Neutrophil (primary cell): Measurements from ENCODE around the gene ERG28.

Source experiments
- H3K27ac ChIP-seq: fragments of 200-600 bp; sonication (generic); 2 replicates; pipeline ENCODE4 v1.5.1; 2016; ENCODE audit warnings: mild to moderate bottlenecking, moderate library complexity
- H3K27me3 ChIP-seq: fragments of 200-600 bp; sonication (generic); 2 replicates; pipeline ENCODE4 v1.6.0; 2016; ENCODE audit warnings: mild to moderate bottlenecking
- H3K36me3 ChIP-seq: fragments of 200-600 bp; sonication (generic); 2 replicates; pipeline ENCODE4 v1.5.1; 2017
- H3K4me1 ChIP-seq, 2 experiments: fragments of 200-600 bp in 1 of 2; sonication (generic) in 1 of 2; 1 replicate in 1 of 2; 2 replicates in 1 of 2; pipeline versions ENCODE4 v1.5.1 to v1.6.1; 2013 to 2016; ENCODE audit warnings: low read depth in 1 of 2, low read length in 1 of 2, mild to moderate bottlenecking in 1 of 2, moderate library complexity in 1 of 2; ENCODE audit not compliant: control insufficient read depth in 1 of 2, insufficient read depth in 1 of 2
- H3K4me3 ChIP-seq, 2 experiments: fragments of 200-600 bp in 1 of 2; sonication (generic) in 1 of 2; 1 replicate in 1 of 2; 2 replicates in 1 of 2; pipeline ENCODE4 v1.5.1; 2013 to 2016; ENCODE audit warnings: low read depth in 1 of 2, low read length in 1 of 2, mild to moderate bottlenecking in 1 of 2, moderate library complexity in 1 of 2
- H3K9me3 ChIP-seq: fragments of 200-600 bp; sonication (generic); 2 replicates; pipeline ENCODE4 v1.5.1; 2016
- TF ChIP-seq, protein P1 (sequence below): fragments of 200-600 bp; sonication (generic); IDR thresholded peaks from 2 replicates; pipeline ENCODE4 v1.5.1; 2016; ENCODE audit warnings: antibody characterized with exemption

The ERG28 gene

DNA sequence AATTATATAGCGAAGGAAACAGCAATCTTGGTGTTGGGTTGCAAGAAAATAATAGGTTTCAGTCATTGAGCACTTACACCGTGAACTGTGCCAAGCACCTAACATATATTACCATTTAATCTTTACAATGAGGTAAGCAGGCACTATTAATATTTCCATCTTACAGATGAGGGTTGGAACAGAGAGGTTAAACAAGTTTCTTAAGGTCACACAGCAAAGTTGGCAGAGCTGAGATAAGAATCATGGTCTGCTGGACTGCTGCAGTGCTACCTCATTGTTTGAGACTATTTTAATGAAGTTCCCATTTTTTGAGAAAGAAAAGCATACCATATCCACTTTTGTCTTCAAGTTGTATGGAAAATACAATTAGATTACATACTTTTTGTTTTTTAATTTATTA is 1.7 kb downstream of the ERG28 start:
- peaks cover 18 to 19% of the 10 kb centered on the region in 2 experiments for H3K4me1 ChIP-seq

DNA sequence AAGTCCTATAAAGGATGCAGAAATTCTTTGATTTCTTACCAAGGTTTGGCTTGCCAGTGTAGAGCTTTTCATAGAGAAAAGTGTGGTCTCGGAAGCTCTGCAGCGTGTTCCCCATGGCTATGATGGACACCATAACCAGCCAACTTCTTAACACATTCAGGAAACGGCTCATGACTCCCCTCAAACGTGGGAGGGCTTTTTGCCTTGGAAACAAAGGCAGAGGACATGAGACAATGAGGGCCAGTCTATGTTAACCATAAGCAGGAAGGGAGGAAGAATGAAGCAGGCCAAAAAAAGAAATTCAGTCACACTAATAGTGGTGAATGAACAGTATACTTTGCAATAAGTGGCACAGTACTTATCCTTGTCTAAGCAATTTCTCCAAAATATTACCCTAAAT is 3.3 kb downstream of the ERG28 start:
- Histone ChIP-seq H3K4me1 (peaks cover 18 to 19% of the 10 kb centered on the region in 2 experiments), H3K4me3 (no peak overlapping the region), H3K27ac (no peak overlapping the region), H3K27me3 (no peaks in the 10 kb centered on the region), H3K36me3 (peaks cover 9% of the 10 kb centered on the region), H3K9me3 (no peaks in the 10 kb centered on the region)
- TF ChIP-seq, protein P1, sequence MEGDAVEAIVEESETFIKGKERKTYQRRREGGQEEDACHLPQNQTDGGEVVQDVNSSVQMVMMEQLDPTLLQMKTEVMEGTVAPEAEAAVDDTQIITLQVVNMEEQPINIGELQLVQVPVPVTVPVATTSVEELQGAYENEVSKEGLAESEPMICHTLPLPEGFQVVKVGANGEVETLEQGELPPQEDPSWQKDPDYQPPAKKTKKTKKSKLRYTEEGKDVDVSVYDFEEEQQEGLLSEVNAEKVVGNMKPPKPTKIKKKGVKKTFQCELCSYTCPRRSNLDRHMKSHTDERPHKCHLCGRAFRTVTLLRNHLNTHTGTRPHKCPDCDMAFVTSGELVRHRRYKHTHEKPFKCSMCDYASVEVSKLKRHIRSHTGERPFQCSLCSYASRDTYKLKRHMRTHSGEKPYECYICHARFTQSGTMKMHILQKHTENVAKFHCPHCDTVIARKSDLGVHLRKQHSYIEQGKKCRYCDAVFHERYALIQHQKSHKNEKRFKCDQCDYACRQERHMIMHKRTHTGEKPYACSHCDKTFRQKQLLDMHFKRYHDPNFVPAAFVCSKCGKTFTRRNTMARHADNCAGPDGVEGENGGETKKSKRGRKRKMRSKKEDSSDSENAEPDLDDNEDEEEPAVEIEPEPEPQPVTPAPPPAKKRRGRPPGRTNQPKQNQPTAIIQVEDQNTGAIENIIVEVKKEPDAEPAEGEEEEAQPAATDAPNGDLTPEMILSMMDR = no peak

More for the DNA sequence above, 1.7 kb downstream of the ERG28 start:
- no peaks in the 10 kb centered on the region for H3K27me3 ChIP-seq
- H3K36me3 ChIP-seq = peaks cover 9% of the 10 kb centered on the region
- no peaks in the 10 kb centered on the region for H3K9me3 ChIP-seq
- no peak overlapping the region for H3K27ac ChIP-seq
- TF ChIP-seq, protein P1 = no peak
- no peak overlapping the region for H3K4me3 ChIP-seq

DNA sequence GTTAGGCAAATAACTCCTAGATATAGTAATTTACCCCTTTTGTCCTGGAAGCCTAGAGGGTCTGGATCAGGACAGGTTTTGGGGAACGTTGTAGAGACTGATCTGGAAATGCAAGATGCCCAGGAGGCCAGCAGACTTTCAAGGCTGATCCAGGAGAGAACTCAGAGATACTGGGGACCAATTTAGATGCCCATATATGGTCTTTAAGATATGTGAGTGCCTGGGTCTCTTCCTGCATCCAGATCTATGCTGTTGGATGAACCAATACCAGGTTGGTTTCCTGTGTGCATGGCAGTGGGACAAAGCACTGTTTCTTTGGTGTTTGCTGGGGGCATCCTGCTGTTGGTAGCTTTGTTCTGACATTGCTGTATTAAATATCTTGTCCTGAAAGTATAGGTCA is 5.4 kb downstream of the ERG28 start:
- H3K9me3 ChIP-seq = no peaks in the 10 kb centered on the region
- H3K36me3 ChIP-seq = peaks cover 29% of the 10 kb centered on the region
- no peaks in the 10 kb centered on the region for H3K27me3 ChIP-seq
- peaks cover 4 to 5% of the 10 kb centered on the region in 2 experiments for H3K4me1 ChIP-seq
- no peak overlapping the region for H3K4me3 ChIP-seq
- H3K27ac ChIP-seq = no peak overlapping the region
- TF ChIP-seq, protein P1 = no peak

DNA sequence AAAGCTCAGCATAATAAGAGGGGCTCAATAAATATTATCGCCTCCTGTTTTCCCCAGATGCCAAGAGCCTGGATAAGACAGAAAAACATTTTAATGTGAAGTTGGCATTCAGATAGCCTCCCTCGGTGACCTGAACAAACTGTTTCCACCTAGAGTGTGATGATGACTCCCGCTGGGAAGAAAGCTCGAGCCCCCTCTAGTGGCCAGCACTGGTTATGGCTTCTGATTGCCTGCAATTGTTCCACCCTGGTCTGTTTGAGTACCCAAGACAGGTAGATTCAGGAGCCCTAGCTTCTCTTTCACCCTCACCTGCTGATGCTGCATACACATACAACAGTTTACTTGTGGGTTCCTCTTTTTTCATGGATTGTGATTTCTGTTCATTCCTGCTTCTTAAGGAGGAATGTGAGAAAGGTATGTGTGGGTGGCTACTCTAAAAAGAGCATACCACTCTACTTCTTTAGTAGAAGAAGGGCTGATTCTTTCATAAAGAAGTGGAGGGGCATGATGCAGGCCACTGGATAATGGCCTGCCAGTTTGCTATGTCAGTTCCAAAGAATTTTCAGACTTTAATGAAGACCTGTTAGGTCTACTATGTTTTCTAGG is 6.4 kb downstream of the ERG28 start:
- Histone ChIP-seq H3K4me3 (no peak overlapping the region), H3K27ac (no peak overlapping the region), H3K4me1 (no peaks in the 10 kb centered on the region), H3K9me3 (no peaks in the 10 kb centered on the region), H3K36me3 (peaks cover 39% of the 10 kb centered on the region), H3K27me3 (no peaks in the 10 kb centered on the region)
- TF ChIP-seq, protein P1 = peak; percentile 89

DNA sequence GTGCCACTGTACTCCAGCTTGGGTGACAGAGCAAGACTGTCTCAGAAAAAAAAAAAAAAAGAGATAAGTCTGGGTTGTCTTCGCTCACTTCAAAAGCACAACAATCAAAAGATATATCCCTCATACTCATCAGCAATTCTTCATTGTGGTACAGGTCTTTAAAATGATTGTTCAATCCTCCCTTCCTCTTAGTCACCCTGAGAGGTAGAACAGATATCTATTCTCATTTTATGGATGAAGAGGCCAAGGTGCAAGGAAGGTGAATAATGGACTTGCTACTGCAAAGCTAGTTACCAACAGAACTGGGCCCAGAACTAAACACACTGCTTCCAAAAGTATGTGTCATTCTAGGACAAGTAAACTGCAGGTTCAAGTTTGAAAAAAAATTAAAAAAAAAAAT is 7.1 kb downstream of the ERG28 start:
- H3K4me1 ChIP-seq = no peaks in the 10 kb centered on the region
- H3K4me3 ChIP-seq = no peak overlapping the region
- no peaks in the 10 kb centered on the region for H3K27me3 ChIP-seq
- peaks cover 42% of the 10 kb centered on the region for H3K36me3 ChIP-seq
- H3K9me3 ChIP-seq = no peaks in the 10 kb centered on the region
- TF ChIP-seq, protein P1 = no peak
- H3K27ac ChIP-seq = no peak overlapping the region
